Measurements from ENCODE around the gene GAST. TPM values are rescaled to one million over a fixed set of nuclear protein-coding genes. Genes with fewer than 3 reads are reported as not detected.
"Not testable (repeated sequence)": the region's sequence is repeated elsewhere in the genome, so short reads cannot be mapped to it uniquely, and the experiment has no call there.

Gene GAST
- total and polyA plus RNA-seq, 12 donors, result not detected

DNA sequence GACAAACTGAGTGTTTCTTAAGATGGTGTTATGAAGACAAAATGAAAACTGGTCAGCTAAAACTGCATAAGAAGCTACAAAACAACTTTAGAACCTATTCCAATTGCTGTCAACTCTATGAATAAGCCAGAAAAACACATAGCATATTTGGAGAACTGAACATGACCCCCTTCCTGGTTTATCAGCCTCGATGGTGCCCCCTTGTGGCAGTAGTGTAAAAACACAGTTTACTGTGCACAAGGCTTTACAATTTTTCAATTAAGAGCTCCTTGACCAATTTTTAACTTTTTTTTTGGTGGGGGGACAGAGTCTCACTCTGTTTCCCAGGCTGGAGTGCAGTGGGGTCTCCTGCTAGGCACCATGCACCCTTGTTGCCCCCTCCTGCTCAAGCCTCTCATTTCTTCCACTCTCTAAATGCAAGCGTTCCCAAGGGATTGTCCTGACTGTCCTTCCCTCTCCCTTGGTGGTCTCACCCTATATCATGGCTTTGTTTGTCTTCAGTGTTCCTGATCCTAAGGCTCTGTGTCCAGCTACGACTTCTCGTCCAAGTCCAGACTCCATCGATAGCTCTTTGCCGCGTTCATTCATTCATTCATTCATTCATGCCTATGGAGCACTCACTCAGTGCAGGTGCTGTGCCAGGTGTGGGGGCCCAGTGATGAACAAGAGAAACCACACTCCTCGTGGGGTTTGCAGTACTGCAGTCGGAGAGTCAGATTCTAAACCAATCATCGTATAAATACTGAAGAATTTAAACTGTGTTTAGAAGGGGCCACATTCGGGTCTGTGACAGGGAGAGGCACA, 16.0 kb upstream of the GAST start:
- Histone ChIP-seq H3K27ac (peak overlapping the region in 3 of 5 donors; percentile 47 to 73 (median 61)), H3K4me3 (no peak overlapping the region), H3K9me3 (replicated peaks in 1 of 3) (no peaks in the 10 kb centered on the region), H3K36me3 (replicated peaks in 1 of 2) (peaks cover 0 to 40% of the 10 kb centered on the region in 2 donors), H3K4me1 (replicated peaks in 1 of 2) (peaks cover 6 to 35% of the 10 kb centered on the region in 2 donors), H3K27me3 (no peaks in the 10 kb centered on the region)
- 33 to 48% (median 45%) methylated on average over 11 of the region's 11 CpGs for WGBS, 4 donors
- no peak for TF ChIP-seq POLR2A (IDR thresholded peaks at IDR 0.05)
- TF ChIP-seq, protein P1, sequence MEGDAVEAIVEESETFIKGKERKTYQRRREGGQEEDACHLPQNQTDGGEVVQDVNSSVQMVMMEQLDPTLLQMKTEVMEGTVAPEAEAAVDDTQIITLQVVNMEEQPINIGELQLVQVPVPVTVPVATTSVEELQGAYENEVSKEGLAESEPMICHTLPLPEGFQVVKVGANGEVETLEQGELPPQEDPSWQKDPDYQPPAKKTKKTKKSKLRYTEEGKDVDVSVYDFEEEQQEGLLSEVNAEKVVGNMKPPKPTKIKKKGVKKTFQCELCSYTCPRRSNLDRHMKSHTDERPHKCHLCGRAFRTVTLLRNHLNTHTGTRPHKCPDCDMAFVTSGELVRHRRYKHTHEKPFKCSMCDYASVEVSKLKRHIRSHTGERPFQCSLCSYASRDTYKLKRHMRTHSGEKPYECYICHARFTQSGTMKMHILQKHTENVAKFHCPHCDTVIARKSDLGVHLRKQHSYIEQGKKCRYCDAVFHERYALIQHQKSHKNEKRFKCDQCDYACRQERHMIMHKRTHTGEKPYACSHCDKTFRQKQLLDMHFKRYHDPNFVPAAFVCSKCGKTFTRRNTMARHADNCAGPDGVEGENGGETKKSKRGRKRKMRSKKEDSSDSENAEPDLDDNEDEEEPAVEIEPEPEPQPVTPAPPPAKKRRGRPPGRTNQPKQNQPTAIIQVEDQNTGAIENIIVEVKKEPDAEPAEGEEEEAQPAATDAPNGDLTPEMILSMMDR (IDR thresholded peaks at IDR 0.05), result peak; percentile 62 to 89 (median 70)
- DNase-seq, result peak in 5 of 7 donors; percentile 60 to 85 (median 74)
- intact Hi-C loops (cut with DNase I), result no loop called here

DNA sequence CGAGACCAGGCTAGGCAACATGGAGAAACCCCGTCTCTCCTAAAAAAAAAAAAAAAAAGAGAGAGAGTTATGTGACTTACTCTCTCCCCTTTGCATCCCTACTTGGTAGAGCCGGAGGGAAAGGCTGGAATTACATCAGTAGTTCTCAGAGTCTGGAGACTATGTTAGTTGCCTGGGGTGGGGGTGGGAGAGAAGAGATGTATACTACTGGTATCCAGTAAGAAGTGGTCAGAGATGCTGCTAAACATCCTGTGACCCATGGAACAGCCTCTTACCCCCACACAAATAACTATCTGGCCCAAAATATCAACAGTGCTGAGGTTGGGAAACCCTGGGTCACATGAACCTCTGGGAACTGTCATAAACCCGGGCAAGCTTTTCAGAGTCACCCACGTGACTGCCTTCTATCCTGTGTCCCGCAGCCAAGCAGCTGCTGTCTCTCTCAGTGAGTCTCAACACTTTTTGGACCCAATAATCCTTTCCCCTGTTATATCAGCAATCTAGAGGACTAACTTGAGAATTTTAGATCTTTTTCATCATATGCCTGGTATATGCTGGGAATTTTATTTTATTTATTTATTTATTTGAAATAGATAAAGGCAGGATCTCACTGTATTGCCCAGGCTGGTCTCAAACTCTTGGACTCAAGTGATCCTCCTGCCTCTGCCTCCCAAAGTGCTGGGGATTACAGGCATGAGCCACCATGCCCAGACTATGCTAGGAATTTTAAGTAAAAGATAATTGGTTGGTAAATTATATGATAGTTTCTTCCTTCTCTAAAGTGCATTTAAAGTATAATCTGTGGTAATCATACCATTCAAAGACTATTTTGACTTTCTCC, 14.8 kb upstream of the GAST start:
- whole genome bisulfite sequencing, 4 donors, result 34 to 42% (median 39%) methylated on average over 6 of the region's 6 CpGs
- H3K4me1 ChIP-seq (replicated peaks in 1 of 2), result peaks cover 5 to 23% of the 10 kb centered on the region in 2 donors
- H3K4me3 ChIP-seq, result no peak overlapping the region
- no peaks in the 10 kb centered on the region for H3K27me3 ChIP-seq
- no peaks in the 10 kb centered on the region for H3K9me3 ChIP-seq (replicated peaks in 1 of 3)
- peaks cover 0 to 28% of the 10 kb centered on the region in 2 donors for H3K36me3 ChIP-seq (replicated peaks in 1 of 2)
- intact Hi-C loops (cut with DNase I), result no loop called here
- H3K27ac ChIP-seq, result peak overlapping the region in 3 of 5 donors; percentile 43 to 73 (median 61)
- DNase-seq, result peak; percentile 70 to 93 (median 89)
- peak in 1 of 2 donors; percentile 26 for TF ChIP-seq POLR2A (IDR thresholded peaks at IDR 0.05)
- TF ChIP-seq, protein P1 (IDR thresholded peaks at IDR 0.05), result no peak

DNA sequence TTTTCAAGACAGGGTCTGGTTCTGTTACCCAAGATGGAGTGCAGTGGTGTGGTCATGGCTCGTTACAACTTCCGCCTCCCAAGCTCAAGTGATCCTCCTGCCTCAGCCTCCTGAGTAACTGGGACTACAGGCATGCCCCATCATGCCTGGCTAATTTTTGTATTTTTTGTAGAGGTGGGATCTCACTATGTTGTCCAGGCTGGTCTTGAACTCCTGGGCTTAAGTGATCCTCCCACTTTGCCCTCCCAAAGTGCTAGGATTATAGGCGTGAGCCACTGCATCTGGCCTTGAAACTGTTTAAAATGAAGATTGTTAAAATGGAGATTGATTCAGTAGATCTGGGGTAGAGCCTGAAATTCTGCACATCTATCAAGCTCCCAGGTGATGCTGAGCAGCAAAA, 11.3 kb upstream of the GAST start:
- H3K9me3 ChIP-seq (replicated peaks in 1 of 3); intact Hi-C loops (cut with DNase I); DNase-seq; H3K4me3 ChIP-seq; H3K27me3 ChIP-seq; H3K27ac ChIP-seq; H3K36me3 ChIP-seq (replicated peaks in 1 of 2): not testable (repeated sequence)
- peaks cover 15 to 30% of the 10 kb centered on the region in 2 donors for H3K4me1 ChIP-seq (replicated peaks in 1 of 2)
- WGBS, 4 donors, result 76 to 90% (median 84%) methylated on average over 3 of the region's 3 CpGs

DNA sequence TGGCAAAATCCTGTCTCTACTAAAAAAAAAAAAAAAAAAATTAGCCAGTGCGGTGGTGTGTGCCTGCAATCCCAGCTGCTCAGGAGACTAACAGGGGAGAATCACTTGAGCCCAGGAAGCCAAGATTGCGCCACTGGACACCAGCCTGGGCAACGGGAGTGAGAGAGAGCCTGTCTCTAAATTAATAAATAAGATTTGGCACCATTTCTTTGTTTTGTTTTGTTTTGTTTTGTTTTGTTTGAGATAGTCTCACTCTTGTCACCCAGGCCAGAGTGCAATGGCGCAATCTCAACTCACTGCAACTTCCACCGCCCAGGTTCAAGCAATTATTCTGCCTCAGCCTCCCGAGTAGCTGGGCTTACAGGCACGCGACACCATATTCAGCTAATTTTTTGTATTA, 9.4 kb upstream of the GAST start:
- H3K4me3 ChIP-seq, result no peak overlapping the region
- no peaks in the 10 kb centered on the region for H3K9me3 ChIP-seq (replicated peaks in 1 of 3)
- WGBS, 4 donors, result 83 to 88% (median 86%) methylated on average over 8 of the region's 8 CpGs
- H3K27me3 ChIP-seq, result no peaks in the 10 kb centered on the region
- H3K27ac ChIP-seq, result no peak overlapping the region
- no peak for DNase-seq
- no peaks in the 10 kb centered on the region for H3K36me3 ChIP-seq (replicated peaks in 1 of 2)
- no peak for TF ChIP-seq POLR2A (IDR thresholded peaks at IDR 0.05)
- TF ChIP-seq, protein P1 (IDR thresholded peaks at IDR 0.05), result no peak
- H3K4me1 ChIP-seq (replicated peaks in 1 of 2), result peaks cover 12 to 15% of the 10 kb centered on the region in 2 donors
- intact Hi-C loops (cut with DNase I), result no loop called here
